Subcutaneous adipose tissue (tissue), 4 donors: ENCODE results near the gene CLIC3. TPM values are rescaled to one million over a fixed set of nuclear protein-coding genes. Genes with fewer than 3 reads are reported as not detected.

ENCODE experiments used
- CTCF ChIP-seq: fragments of 450-650 bp; IDR thresholded peaks from one replicate; pipeline ENCODE4 v1.5.1; 2016; ENCODE audit warnings: low read depth, mild to moderate bottlenecking, control low read depth, antibody characterized with exemption, moderate library complexity
- total RNA-seq, 4 donors: library from RNA; depleted of rRNA; stranded (reverse); fragments of >200 nt; gene quantifications; one replicate each; pipeline ENCODE4 v1.1.0, GENCODE V29; 2016

CLIC3 gene
- 1 to 10 TPM in 2 of 4 donors, not detected in 2; 1.8 to 2.2 TPM for total RNA-seq

- no peak for TF ChIP-seq CTCF
These were observed at the start of gene CLIC3 for GRCh38 chr9:136996361-136997292. CLIC3 (minus strand) TSS chr9:136996568; CDS start chr9:136996543, 25 bp downstream.

- no peak for TF ChIP-seq CTCF
These were observed 49.1 kb upstream of the CLIC3 start for GRCh38 chr9:137045294-137046087.

- TF ChIP-seq CTCF: no peak
These were observed 48.3 kb upstream of the CLIC3 start for GRCh38 chr9:137044502-137045177.

- TF ChIP-seq CTCF: no peak
These were observed 47.7 kb upstream of the CLIC3 start for GRCh38 chr9:137044037-137044436.

- TF ChIP-seq CTCF: no peak
These were observed 46.7 kb upstream of the CLIC3 start for GRCh38 chr9:137042751-137043727.

- TF ChIP-seq CTCF: no peak
These were observed 44.8 kb upstream of the CLIC3 start for GRCh38 chr9:137041124-137041523.
